ENCODE data around the gene GNG8. TPM values are rescaled to one million over a fixed set of nuclear protein-coding genes. Genes with fewer than 3 reads are reported as not detected.

GNG8 gene
- total and polyA plus RNA-seq, 3 donors from 2014 or later: not detected

DNA sequence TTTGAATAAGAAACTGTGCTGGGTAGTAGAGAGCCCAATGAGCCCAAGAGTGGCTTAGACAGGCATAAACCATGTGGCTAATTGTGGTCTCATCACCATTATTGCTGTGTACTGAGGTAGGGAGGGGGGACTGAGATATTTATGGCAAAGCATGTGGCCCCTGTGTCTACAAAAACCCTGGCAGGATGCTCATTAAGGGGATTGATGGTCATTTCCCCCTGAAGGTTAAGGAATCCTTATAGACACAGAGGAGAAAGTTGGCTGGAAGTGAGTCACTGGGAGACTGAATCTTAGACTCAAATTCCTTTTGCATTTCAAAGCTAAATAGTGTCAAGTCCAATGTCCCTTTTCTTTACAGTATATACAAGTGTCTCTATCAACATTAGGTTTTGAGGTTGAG is 34.8 kb upstream of the GNG8 start:
- no peak for DNase-seq
- H3K4me1 ChIP-seq: no peaks in the 10 kb centered on the region
- no peaks in the 10 kb centered on the region for H3K27me3 ChIP-seq
- no peak overlapping the region for H3K4me3 ChIP-seq
- H3K36me3 ChIP-seq (ENCODE audit: low read depth, missing control alignments): no peaks in the 10 kb centered on the region
- intact Hi-C loops (cut with DNase I; ENCODE audit: low total_unique reads): no loop called here
- H3K9me3 ChIP-seq: no peaks in the 10 kb centered on the region
- TF ChIP-seq CTCF (IDR thresholded peaks at IDR 0.05) (no peak), POLR2A (IDR thresholded peaks at IDR 0.05) (no peak)
- H3K27ac ChIP-seq: no peak overlapping the region

DNA sequence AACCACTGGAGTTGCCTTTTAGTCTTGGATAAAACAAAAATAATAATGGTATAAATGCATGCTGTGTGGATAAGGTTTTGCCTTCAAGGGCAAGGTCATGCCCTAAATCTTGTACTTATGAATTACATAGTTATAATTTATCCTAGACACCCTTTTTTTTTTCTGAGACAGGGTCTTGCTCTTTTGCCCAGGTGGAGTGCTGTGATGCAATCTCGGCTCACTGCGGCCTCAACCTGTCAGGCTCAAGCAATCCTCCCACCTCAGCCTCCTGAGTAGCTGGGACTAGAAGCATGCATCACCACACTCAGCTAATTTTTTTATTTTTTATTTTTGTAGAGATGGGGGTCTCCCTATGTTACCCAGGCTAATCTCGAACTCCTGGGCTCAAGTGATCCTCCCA is 32.7 kb upstream of the GNG8 start:
- Histone ChIP-seq H3K36me3 (ENCODE audit: low read depth, missing control alignments) (no peaks in the 10 kb centered on the region), H3K4me3 (no peak overlapping the region), H3K27ac (no peak overlapping the region), H3K27me3 (no peaks in the 10 kb centered on the region), H3K4me1 (no peaks in the 10 kb centered on the region), H3K9me3 (no peaks in the 10 kb centered on the region)
- 96 to 97% methylated on average over 3 of the region's 3 CpGs for WGBS, 2 donors
- intact Hi-C loops (cut with DNase I; ENCODE audit: low total_unique reads): no loop called here
- no peak for DNase-seq
- TF ChIP-seq POLR2A (IDR thresholded peaks at IDR 0.05) (no peak), CTCF (IDR thresholded peaks at IDR 0.05) (no peak)

GRCh38 chr19:46665072-46665471 is 29.1 kb upstream of the GNG8 start:
- no peaks in the 10 kb centered on the region for H3K9me3 ChIP-seq
- 85 to 92% methylated on average over 8 of the region's 8 CpGs for WGBS, 2 donors
- H3K27me3 ChIP-seq: no peaks in the 10 kb centered on the region
- no peak for TF ChIP-seq CTCF (IDR thresholded peaks at IDR 0.05)
- no peak for TF ChIP-seq POLR2A (IDR thresholded peaks at IDR 0.05)
- no peak overlapping the region for H3K27ac ChIP-seq
- H3K4me3 ChIP-seq: no peak overlapping the region
- peaks cover 6% of the 10 kb centered on the region for H3K4me1 ChIP-seq
- intact Hi-C loops (cut with DNase I; ENCODE audit: low total_unique reads): no loop called here
- DNase-seq: no peak
- H3K36me3 ChIP-seq (ENCODE audit: low read depth, missing control alignments): no peaks in the 10 kb centered on the region

- Histone ChIP-seq H3K36me3 (ENCODE audit: low read depth, missing control alignments) (no peaks in the 10 kb centered on the region), H3K27ac (peak overlapping the region; percentile 60 to 85), H3K4me3 (peak overlapping the region; percentile 36 to 37), H3K4me1 (peaks cover 22% of the 10 kb centered on the region), H3K27me3 (no peaks in the 10 kb centered on the region), H3K9me3 (no peaks in the 10 kb centered on the region)
- intact Hi-C loops (cut with DNase I; ENCODE audit: low total_unique reads): loop anchor here (2.0 kb wide), 1 partner anchor 49 kb away; no protein-coding TSS in a partner anchor
- TF ChIP-seq POLR2A (IDR thresholded peaks at IDR 0.05) (no peak), CTCF (IDR thresholded peaks at IDR 0.05) (peak; percentile 73 to 79 (median 76))
- peak; percentile 92 for DNase-seq
- WGBS, 2 donors: 1 to 4% methylated on average over 17 to 19 of the region's 19 CpGs
These were observed 26.0 kb upstream of the GNG8 start for GRCh38 chr19:46661735-46662592.

Measured in testis (tissue), 3 donors.